Cardiac fibroblast (primary cell): ENCODE results near the gene POM121C.
"Not testable (repeated sequence)": the region's sequence is repeated elsewhere in the genome, so short reads cannot be mapped to it uniquely, and the experiment has no call there.

ENCODE experiments used
- DNase-seq, 2 donors: peaks; one replicate each; pipeline versions ENCODE4 v3.0.0 to v3.0.0-alpha.2; 2010; ENCODE audit warnings: low read depth in 2 of 2
- H3K4me3 ChIP-seq, 2 donors: replicated peaks in 1 of 2; 1 replicate in 1 of 2; 2 replicates in 1 of 2; pipeline ENCODE4 v1.5.1; 2011; ENCODE audit warnings: low read depth in 2 of 2, low read length in 2 of 2, mild to moderate bottlenecking in 2 of 2, moderate library complexity in 1 of 2

POM121C gene

GRCh38 chr7:75415428-75415817 is 70.7 kb downstream of the POM121C start:
- H3K4me3 ChIP-seq, DNase-seq: not testable (repeated sequence)

- DNase-seq, H3K4me3 ChIP-seq: not testable (repeated sequence)
These were observed 71.2 kb downstream of the POM121C start for GRCh38 chr7:75414708-75415427.

DNA sequence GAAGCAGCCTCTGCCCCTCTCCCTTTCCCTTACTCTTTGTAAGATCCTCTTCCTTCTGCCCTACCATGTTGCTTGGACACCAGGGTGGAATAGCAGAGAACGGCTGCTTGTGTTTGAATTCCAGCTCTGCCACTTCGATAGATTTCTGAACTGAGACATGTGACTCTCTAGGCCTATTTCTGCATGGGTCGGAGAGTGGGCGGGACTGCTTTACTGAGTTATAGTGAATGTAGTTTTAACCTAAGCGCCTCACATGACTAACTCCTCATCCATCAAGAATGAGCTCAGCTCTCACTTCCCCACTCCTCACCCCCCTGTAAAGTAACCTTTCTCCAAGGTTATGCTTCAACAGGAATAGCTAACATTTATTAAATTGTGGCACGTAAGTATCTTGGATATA is 71.9 kb downstream of the POM121C start:
- not testable (repeated sequence) for DNase-seq

DNA sequence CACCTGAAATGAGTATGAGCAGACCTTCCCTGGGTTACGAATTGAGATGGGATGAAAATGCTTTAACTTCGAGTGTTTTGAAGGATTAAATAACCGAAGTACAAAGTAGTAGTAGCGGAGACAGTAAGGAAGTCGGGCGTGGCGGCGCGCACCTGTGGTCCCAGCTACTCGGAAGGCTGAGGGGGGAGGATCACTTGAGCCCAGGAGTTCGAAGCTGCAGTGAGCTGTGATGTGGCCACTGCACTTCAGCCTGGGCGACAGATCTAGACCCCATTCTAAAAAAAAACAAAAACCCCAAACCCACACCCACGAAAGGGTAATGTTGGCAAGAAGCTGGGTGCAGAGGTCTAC is 75.3 kb downstream of the POM121C start:
- not testable (repeated sequence) for DNase-seq, H3K4me3 ChIP-seq

More for the DNA sequence above, 71.9 kb downstream of the POM121C start:
- H3K4me3 ChIP-seq: not testable (repeated sequence)

DNA sequence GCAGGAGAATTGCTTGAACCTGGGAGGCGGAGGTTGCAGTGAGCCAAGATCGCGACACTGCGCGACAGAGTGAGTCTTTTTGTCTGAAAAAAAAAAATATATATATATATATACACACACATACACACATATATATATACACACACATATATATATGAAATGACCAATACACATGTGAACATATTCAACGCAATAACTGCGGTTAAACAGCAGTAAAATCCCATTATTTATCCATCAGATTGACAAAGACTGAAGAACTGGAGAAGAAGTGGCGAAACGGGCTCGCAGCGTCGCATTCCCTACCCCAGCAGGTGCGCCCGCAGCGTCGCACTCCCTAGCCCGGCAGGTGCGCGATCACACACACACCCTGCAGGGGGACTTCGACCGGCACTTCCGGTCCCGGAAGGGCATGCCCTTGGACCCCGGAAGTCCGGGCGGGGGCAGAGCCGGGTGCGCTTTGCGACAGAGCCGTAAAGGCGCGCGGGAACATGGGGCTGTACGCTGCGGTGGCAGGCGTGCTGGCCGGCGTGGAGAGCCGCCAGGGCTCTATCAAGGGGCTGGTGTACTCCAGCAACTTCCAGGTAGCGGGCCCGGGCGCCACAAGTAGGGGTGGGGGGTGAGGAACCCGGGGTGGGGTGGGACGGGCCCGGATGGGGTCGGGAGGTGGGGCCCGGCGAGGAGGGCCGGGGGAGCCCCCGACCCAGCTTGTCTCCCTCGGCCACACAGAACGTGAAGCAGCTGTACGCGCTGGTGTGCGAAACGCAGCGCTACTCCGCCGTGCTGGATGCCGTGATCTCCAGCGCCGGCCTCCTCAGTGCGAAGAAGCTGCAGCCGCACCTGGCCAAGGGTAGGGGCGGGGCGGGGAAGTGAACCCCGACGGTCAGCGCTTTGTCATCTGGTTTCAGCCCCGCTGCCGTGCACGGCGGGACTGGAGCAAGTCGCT is 75.9 kb downstream of the POM121C start:
- H3K4me3 ChIP-seq: peak overlapping the region; percentile 30 to 32
- DNase-seq: not testable (repeated sequence)

- H3K4me3 ChIP-seq: not testable (repeated sequence)
These were observed 81.4 kb downstream of the POM121C start for GRCh38 chr7:75404663-75405062.

DNA sequence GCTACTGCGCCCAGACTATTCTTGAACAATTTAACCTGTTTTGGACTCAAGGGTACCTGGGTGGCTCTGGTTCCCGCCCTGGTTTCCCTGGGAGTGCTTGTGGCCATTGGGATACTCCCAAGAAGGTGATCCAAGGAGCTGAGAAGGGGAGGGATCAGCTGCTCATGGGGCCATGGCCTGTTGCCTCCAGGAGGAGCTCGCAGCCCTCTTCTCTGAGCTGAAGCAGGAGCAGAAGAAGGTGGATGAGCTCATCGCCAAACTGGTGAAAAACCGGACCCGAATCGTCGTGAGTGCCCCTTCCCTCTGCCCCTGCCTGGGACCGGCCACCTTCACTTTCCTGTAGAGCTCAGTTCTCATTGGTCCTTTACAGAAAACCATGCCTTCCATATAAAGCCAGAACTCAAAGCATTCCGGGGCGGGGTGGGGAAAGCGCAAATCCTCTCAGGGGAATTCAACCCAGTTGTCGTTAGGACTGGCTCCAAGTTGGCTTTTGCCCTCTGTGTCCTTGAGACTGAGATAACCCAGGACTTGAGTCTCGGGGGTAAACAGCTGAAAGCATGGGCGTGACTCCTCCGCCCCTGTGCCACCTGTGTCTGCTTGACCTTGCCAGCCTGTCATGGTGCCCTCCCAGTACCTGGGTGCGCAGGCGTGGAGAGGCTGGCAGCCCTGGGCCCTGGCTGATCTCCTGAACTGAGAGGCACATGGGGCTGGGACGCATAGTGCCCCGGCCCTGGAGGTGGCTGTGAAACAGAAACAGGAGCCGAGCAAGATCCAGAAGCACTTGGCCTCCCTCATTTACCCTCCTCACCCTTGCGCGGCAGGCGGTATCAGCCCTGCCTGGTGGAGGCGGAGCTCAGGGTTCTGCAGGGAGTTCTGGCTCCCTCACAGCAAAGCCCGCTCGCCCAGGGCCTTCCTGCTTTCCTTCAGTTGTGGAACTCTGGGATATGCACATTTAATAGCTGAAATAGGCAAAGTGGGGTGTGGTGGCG is 82.3 kb downstream of the POM121C start:
- DNase-seq, H3K4me3 ChIP-seq: not testable (repeated sequence)

More at GRCh38 chr7:75404663-75405062, 81.4 kb downstream of the POM121C start:
- not testable (repeated sequence) for DNase-seq

DNA sequence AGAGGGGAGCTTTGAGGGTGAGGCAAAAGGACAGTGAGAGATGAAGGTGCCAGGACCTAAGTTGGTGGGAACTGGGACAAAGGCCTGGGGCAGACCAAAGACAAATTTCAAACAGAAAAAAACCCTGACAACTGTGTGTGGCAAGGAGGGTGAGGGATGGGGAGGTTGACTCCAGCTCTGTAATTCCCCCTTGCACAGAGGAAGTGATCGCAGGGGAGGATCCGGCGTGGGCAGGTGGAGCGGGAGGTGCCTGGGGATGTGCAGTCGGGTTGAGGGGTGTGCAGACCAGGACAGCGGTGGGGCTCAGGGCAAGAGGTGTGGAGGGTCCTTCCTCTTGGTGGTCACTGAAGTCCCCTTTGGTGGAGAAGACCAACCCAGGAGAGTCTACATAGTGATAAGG is 85.5 kb downstream of the POM121C start:
- DNase-seq, H3K4me3 ChIP-seq: not testable (repeated sequence)

DNA sequence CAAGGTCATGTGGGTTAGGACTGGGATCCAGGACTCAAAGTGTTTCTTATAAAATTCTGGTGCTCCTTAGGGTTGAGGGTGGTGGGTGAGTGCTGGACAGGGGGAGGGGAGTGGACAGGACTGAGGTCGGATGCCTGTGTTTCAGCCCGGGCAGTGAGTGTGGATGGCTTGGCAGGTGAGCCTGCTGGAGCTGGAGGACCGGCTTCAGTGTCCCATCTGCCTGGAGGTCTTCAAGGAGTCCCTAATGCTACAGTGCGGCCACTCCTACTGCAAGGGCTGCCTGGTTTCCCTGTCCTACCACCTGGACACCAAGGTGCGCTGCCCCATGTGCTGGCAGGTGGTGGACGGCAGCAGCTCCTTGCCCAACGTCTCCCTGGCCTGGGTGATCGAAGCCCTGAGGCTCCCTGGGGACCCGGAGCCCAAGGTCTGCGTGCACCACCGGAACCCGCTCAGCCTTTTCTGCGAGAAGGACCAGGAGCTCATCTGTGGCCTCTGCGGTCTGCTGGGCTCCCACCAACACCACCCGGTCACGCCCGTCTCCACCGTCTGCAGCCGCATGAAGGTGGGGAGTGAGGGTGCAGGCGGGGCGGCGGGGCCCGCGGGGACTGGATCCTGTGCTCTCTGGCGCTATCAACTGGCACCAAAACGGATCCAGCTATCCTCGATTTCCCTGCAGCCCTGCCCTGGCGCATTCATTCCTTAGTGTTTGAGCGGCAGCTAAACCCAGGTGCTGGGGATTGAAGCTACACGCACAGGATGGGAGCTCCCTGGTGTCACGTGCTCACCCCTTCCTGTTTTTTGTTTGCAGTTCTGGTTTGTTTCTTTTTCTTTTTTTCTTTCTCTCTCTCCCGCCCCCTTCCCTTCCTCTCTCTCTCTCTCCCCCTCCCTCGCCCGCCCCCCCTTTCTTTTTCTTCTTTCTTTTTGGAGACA is 87.1 kb downstream of the POM121C start:
- not testable (repeated sequence) for H3K4me3 ChIP-seq, DNase-seq

GRCh38 chr7:75397865-75398264 is 88.2 kb downstream of the POM121C start:
- H3K4me3 ChIP-seq, DNase-seq: not testable (repeated sequence)

DNA sequence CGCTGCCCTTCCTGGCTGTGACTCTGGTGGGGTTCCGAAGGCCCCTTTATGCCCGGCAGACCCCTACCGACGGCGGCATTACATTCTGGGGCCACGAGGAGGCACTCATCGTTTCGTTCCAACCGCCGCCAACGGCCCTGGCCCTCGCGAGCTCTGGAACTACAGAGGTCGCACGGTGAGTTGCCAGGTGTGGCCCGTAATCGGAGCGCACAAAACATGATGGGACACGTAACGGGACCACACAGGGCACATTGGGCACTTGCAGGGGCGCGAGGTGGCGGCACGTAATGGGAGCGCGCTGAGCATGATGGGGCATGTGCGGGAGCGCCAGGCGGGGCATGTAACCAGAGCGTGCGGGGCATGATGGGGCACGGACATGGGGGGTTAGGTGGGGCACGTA is 90.8 kb downstream of the POM121C start, which contains the start of gene TRIM73:
TSS of gene TRIM73 (plus strand) at position 301 of the 400 bp plus-strand sequence. CDS start 3,305 bp downstream, outside the sequence.
- not testable (repeated sequence) for H3K4me3 ChIP-seq, DNase-seq

DNA sequence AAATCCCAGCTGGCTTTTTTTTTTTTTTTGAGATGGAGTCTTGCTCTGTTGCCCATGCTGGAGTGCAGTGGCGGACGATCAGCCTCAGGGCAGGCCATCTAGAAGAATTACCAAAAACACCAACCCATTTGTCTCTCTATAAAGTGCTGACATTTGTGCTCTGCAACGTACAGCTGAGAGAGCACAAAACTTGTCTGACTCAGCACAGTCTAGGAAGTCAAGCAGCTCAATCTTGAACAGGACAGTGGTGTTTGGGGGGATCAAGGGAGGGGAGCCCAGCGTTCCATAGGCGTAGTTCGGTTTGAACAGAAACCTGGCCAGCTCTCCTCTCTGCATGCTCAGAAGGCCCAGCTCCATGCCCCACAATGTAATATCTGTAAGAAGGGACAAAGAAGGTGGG is 92.9 kb downstream of the POM121C start:
- H3K4me3 ChIP-seq, DNase-seq: not testable (repeated sequence)

DNA sequence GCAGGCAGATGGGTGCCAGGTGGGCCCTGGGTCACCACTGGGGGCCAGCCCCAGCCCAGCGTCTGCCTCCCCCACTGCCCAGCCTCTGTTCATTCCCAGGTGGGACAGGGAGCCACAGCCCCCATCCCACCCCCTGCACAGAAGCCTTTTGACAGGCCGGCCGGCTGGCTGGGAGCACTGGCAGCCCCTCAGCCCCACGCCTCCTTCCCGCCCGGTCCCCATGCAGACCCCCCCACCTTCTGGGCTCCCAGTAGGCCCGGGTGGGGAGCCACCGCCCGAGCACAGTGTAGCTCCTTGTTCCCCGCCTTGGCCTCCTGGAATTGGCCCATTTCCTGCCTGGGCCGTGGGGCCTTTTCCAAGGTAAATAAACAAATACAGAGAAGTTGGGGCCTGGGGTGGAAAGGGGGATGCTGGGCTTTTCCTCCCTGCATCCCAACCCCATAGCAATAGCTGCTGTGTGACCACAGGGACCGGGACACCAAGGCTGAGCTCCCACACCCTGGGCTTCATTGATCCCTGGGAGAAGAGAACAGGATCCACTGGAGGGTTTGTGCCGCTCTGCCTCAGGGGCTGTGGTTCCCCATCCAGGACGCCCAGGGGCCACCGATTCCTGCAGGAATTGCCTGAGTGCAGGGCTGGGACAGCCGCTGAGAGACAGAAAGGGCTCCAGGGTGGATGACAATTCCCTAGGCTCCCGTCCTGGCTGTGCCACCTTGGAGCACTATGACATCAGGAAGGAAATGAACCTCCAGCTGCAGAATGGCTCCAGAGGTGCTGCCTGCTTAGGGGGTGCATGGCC is 111.4 kb downstream of the POM121C start:
- DNase-seq, H3K4me3 ChIP-seq: not testable (repeated sequence)

GRCh38 chr7:75374144-75374518 is 112.0 kb downstream of the POM121C start:
- not testable (repeated sequence) for DNase-seq, H3K4me3 ChIP-seq

- DNase-seq: not testable (repeated sequence)
These were observed 118.8 kb downstream of the POM121C start for GRCh38 chr7:75367313-75367712.

More at GRCh38 chr7:75367313-75367712, 118.8 kb downstream of the POM121C start:
- H3K4me3 ChIP-seq: not testable (repeated sequence)
